DOHH2 (cell line): Measurements from ENCODE around the gene ADCY3.

Experiments
- CTCF ChIP-seq: fragments of 200-600 bp; sonication (generic); IDR thresholded peaks from one replicate; pipeline ENCODE4 v1.5.1; 2014; ENCODE audit warnings: antibody characterized with exemption, mild to moderate bottlenecking, low read depth, low read length; ENCODE audit not compliant: poor library complexity, severe bottlenecking
- EZH2phosphoT487 ChIP-seq: fragments of 200-600 bp; sonication (generic); IDR thresholded peaks from 2 replicates; pipeline ENCODE4 v1.6.1; 2017; ENCODE audit warnings: borderline replicate concordance, mild to moderate bottlenecking, antibody characterized with exemption, low read length, moderate library complexity, mixed read lengths

DNA sequence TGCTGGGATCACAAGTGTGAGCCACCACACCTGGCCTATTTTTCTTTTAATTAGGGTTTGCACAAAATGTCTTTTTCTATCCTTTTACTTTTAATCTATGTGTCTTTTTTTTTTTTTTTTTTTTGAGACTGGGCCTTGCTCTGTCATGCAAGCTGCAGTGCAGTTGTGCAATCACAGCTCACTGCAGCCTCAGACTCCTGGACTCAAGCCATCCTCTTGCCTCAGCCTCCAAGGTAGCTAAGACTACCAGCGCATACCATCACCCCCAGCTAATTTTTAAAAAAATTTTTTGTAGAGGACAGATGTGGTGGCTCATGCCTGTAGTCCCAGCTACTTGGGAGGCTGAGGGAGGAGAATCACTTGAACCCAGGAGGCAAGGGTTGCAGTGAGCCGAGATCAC lies 27.1 kb downstream of the ADCY3 start:
- TF ChIP-seq CTCF (no peak), EZH2phosphoT487 (no peak)
